ENCODE results near the gene IYD.
"Not testable (repeated sequence)": the region's sequence is repeated elsewhere in the genome, so short reads cannot be mapped to it uniquely, and the experiment has no call there.

The IYD gene

DNA sequence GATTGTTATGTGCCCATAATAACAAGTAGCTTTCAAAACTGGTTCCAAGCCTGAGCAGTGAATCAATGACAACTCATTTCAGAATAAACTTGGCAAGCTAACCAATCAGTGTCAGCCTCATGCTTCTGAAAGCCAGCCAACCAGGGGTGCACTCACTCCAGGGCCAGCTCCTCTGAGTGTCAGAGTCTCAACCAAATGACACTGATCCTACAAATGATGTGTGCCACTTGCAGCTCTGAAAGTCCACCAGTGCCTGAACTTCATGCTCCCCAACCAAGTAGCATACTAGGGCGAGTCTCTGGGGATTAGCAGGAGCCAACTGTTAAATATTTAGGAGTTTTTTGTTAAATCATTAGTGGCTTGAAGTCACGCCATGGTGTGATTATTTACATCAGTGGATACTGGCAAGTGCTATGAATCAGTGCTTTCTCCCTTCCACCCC, 4.5 kb downstream of the IYD start:
- Mint-ChIP-seq H3K27ac (peak overlapping the region in 2 of 3 experiments; percentile 13 to 47), H3K27me3 (ENCODE audit: low read depth) (no peaks in the 10 kb centered on the region), H3K36me3 (ENCODE audit: low read depth) (no peaks in the 10 kb centered on the region), H3K4me3 (no peak overlapping the region), H3K4me1 (peaks cover 25% of the 10 kb centered on the region), H3K9me3 (no peaks in the 10 kb centered on the region)
- no peak for TF ChIP-seq CTCF (IDR thresholded peaks at IDR 0.05; ENCODE audit: unreplicated experiment in 3 of 3)

DNA sequence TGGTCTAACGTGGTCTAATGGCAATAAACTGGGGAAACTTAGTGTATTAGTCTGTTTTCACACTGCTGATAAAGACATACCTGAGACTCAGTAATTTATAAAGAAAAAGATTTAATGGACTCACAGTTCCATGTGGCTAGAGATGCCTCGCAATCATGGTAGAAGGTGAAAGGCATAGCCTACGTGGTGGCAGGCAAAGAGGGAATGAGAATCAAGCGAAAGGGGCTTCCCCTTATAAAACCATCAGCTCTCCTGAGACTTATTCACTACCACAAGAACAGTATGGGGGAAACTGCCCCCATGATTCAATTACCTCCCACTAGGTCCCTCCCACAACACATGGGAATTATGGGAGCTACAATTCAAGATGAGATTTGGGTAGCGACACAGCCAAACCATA, 5.5 kb downstream of the IYD start:
- H3K4me3 Mint-ChIP-seq; H3K9me3 Mint-ChIP-seq; H3K27ac Mint-ChIP-seq; H3K27me3 Mint-ChIP-seq (ENCODE audit: low read depth); H3K36me3 Mint-ChIP-seq (ENCODE audit: low read depth): not testable (repeated sequence)
- peaks cover 31% of the 10 kb centered on the region for H3K4me1 Mint-ChIP-seq

GRCh38 chr6:150377211-150377781, 8.5 kb downstream of the IYD start:
- Mint-ChIP-seq H3K4me1 (peaks cover 33% of the 10 kb centered on the region), H3K9me3 (no peaks in the 10 kb centered on the region), H3K4me3 (peak overlapping the region in 1 of 3 experiments; percentile 49), H3K27me3 (ENCODE audit: low read depth) (no peaks in the 10 kb centered on the region), H3K36me3 (ENCODE audit: low read depth) (no peaks in the 10 kb centered on the region), H3K27ac (peak overlapping the region; percentile 89 to 90 (median 90))
- TF ChIP-seq CTCF (IDR thresholded peaks at IDR 0.05; ENCODE audit: unreplicated experiment in 3 of 3), result no peak

GRCh38 chr6:150380256-150380655, 11.4 kb downstream of the IYD start:
- no peak for TF ChIP-seq CTCF (IDR thresholded peaks at IDR 0.05; ENCODE audit: unreplicated experiment in 3 of 3)
- Mint-ChIP-seq H3K36me3 (ENCODE audit: low read depth) (no peaks in the 10 kb centered on the region), H3K27ac (peak overlapping the region in 1 of 3 experiments; percentile 24), H3K4me3 (no peak overlapping the region), H3K27me3 (ENCODE audit: low read depth) (no peaks in the 10 kb centered on the region), H3K4me1 (peaks cover 25% of the 10 kb centered on the region), H3K9me3 (no peaks in the 10 kb centered on the region)

- H3K36me3 Mint-ChIP-seq (ENCODE audit: low read depth), result no peaks in the 10 kb centered on the region
- H3K27me3 Mint-ChIP-seq (ENCODE audit: low read depth), result no peaks in the 10 kb centered on the region
- H3K9me3 Mint-ChIP-seq, result no peaks in the 10 kb centered on the region
- peaks cover 12% of the 10 kb centered on the region for H3K4me1 Mint-ChIP-seq
- TF ChIP-seq CTCF (IDR thresholded peaks at IDR 0.05; ENCODE audit: unreplicated experiment in 3 of 3), result no peak
- no peak overlapping the region for H3K4me3 Mint-ChIP-seq
- H3K27ac Mint-ChIP-seq, result no peak overlapping the region
These were observed 13.4 kb downstream of the IYD start for GRCh38 chr6:150382171-150382570.

DNA sequence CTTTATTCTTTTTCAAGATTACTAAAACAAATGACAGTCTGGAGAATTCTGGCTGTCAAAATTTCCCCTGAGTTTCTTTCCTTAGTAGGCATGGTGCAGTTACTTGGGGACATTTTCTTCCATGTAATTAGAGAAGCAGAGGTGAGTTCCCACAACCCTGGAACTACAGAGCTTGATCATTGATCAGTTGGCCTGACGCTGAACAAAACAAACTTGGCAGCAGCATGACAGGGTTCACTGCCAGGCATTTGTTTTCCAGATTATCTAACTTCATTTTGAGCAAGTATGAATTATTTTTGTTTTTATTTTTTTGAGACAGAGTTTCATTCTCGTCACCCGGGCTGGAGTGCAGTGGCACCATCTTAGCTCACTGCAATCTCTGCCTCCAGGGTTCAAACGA, 22.6 kb downstream of the IYD start:
- Mint-ChIP-seq H3K27ac (no peak overlapping the region), H3K4me1 (no peaks in the 10 kb centered on the region), H3K36me3 (ENCODE audit: low read depth) (no peaks in the 10 kb centered on the region), H3K9me3 (peaks cover 2% of the 10 kb centered on the region), H3K27me3 (ENCODE audit: low read depth) (no peaks in the 10 kb centered on the region), H3K4me3 (no peak overlapping the region)
- no peak for TF ChIP-seq CTCF (IDR thresholded peaks at IDR 0.05; ENCODE audit: unreplicated experiment in 3 of 3)
